ENCODE measurements around the gene PTPRT. TPM values are rescaled to one million over a fixed set of nuclear protein-coding genes. Genes with fewer than 3 reads are reported as not detected.
"Not testable (repeated sequence)": the region's sequence is repeated elsewhere in the genome, so short reads cannot be mapped to it uniquely, and the experiment has no call there.

PTPRT gene
- polyA plus RNA-seq, 2 of the 4 experiments (the other 2 are of a cell fraction), result not detected

- H3K4me3 ChIP-seq, result no peak overlapping the region
- DNase-seq (ENCODE audit: low read depth in 1 of 2, low spot score in 1 of 2), result no peak
- no peak overlapping the region for H3K27ac ChIP-seq
- no peaks in the 10 kb centered on the region; the same call in 2 of the 3 replicates for H3K9me3 ChIP-seq
- TF ChIP-seq CEBPB (IDR thresholded peaks at IDR 0.05) (no peak), FOSB (CRISPR knock-in tag; IDR thresholded peaks at IDR 0.05) (no peak), FOSL2 (IDR thresholded peaks at IDR 0.05) (no peak), FOSL2 (CRISPR knock-in tag; IDR thresholded peaks at IDR 0.05) (no peak), JUNB (IDR thresholded peaks at IDR 0.05) (no peak), RAD21 (conservative IDR thresholded peaks at IDR 0.05 in 1 of 2, IDR thresholded peaks at IDR 0.05 in 1 of 2) (no peak), ZC3H11A (IDR thresholded peaks at IDR 0.05) (no peak), TFCP2L1 (CRISPR knock-in tag; IDR thresholded peaks at IDR 0.05) (no peak), HOXA7 (CRISPR knock-in tag; IDR thresholded peaks at IDR 0.05) (no peak), HMGXB4 (CRISPR knock-in tag; IDR thresholded peaks at IDR 0.05; ENCODE audit: borderline replicate concordance) (no peak), ESRRA (IDR thresholded peaks at IDR 0.05; ENCODE audit: borderline replicate concordance, low read length) (no peak), MAZ (IDR thresholded peaks at IDR 0.05; ENCODE audit: borderline replicate concordance, low read depth, low read length) (no peak), NFE2L2 (conservative IDR thresholded peaks at IDR 0.05; ENCODE audit: low read length) (no peak), KDM5A (IDR thresholded peaks at IDR 0.05) (no peak), ZSCAN20 (CRISPR knock-in tag; IDR thresholded peaks at IDR 0.05) (no peak), GATA3 (IDR thresholded peaks at IDR 0.05; ENCODE audit: borderline replicate concordance) (no peak)
- no peak overlapping the region for H3K4me2 ChIP-seq
- WGBS (ENCODE audit: missing lambda C conversion rate), result 17% methylated on average over 14 of the region's 14 CpGs
- ChIA-PET POLR2A (no interaction called here), CTCF (no interaction called here)
- H3K4me1 ChIP-seq, result no peaks in the 10 kb centered on the region
- FAIRE-seq, result no peak
- no peak for ATAC-seq
Observed at GRCh38 chr20:42218621-42219374, 970.9 kb downstream of the PTPRT start.

GRCh38 chr20:42214074-42214473 is 975.6 kb downstream of the PTPRT start:
- ATAC-seq (no peak), DNase-seq (ENCODE audit: low read depth in 1 of 2, low spot score in 1 of 2) (no peak), FAIRE-seq (no peak)
- 2% methylated on average over 2 of the region's 2 CpGs for WGBS (ENCODE audit: missing lambda C conversion rate)
- Histone ChIP-seq H3K9me3 (no peaks in the 10 kb centered on the region; the same call in 2 of the 3 replicates), H3K4me2 (no peak overlapping the region), H3K27ac (no peak overlapping the region), H3K4me1 (no peaks in the 10 kb centered on the region), H3K4me3 (no peak overlapping the region)
- CTCF ChIA-PET, result no interaction called here
- POLR2A ChIA-PET, result no interaction called here
- TF ChIP-seq NPAS2 (CRISPR knock-in tag; IDR thresholded peaks at IDR 0.05; ENCODE audit: borderline replicate concordance), result no peak
- no peak for TF ChIP-seq HMGXB4 (CRISPR knock-in tag; IDR thresholded peaks at IDR 0.05; ENCODE audit: borderline replicate concordance)

- no peak for DNase-seq (ENCODE audit: low read depth in 1 of 2, low spot score in 1 of 2)
- no peaks in the 10 kb centered on the region; the same call in 2 of the 3 replicates for H3K9me3 ChIP-seq
- no peak overlapping the region for H3K4me3 ChIP-seq
- WGBS (ENCODE audit: missing lambda C conversion rate), result 4% methylated on average over 3 of the region's 3 CpGs
- no peak for ATAC-seq
- no peak overlapping the region for H3K27ac ChIP-seq
- ChIA-PET CTCF (no interaction called here), POLR2A (no interaction called here)
- no peaks in the 10 kb centered on the region for H3K4me1 ChIP-seq
- no peak for TF ChIP-seq NPAS2 (CRISPR knock-in tag; IDR thresholded peaks at IDR 0.05; ENCODE audit: borderline replicate concordance)
- TF ChIP-seq HMGXB4 (CRISPR knock-in tag; IDR thresholded peaks at IDR 0.05; ENCODE audit: borderline replicate concordance), result no peak
- FAIRE-seq, result no peak
- no peak overlapping the region for H3K4me2 ChIP-seq
Observed at GRCh38 chr20:42212391-42212790, 977.3 kb downstream of the PTPRT start.

- 0% methylated on average over 2 of the region's 15 CpGs for WGBS (ENCODE audit: missing lambda C conversion rate)
- H3K9me3 ChIP-seq; ATAC-seq; H3K4me1 ChIP-seq; POLR2A ChIA-PET; H3K4me2 ChIP-seq; H3K27ac ChIP-seq; DNase-seq (ENCODE audit: low read depth in 1 of 2, low spot score in 1 of 2); H3K4me3 ChIP-seq; FAIRE-seq; CTCF ChIA-PET: not testable (repeated sequence)
Observed at GRCh38 chr20:42206557-42206956, 983.1 kb downstream of the PTPRT start.

Data from A549 (cell line).